Limb (tissue), 2 donors: ENCODE measurements around the gene BACH1.

Source experiments
- DNase-seq, 2 donors: peaks; one replicate each; pipeline ENCODE4 v3.0.0-alpha.2; 2016; ENCODE audit errors: extremely low spot score in 2 of 2

BACH1 gene

DNA sequence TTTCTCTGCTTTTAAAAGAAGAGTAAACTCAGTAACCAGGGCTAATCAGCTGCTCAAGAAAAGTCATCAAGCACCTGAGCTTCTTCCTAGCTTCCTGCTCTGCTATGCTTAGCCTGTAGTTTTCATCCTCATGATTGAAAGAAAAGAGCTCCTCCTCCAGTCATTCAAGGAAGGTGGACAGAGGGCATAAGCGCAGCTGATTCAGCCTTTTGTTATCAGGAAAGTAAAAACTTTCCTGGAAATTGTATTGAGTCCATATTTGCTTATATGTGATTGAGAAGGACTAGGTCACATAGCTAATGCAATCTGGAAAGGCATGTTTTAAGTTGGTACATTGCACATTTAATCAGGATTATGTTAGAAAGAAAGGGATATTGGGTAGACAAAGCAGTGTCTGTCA is 8.5 kb upstream of the BACH1 start:
- no peak for DNase-seq

GRCh38 chr21:29293495-29293894 is 5.2 kb upstream of the BACH1 start:
- no peak for DNase-seq

GRCh38 chr21:29295066-29295650 is 3.6 kb upstream of the BACH1 start:
- DNase-seq: no peak

- DNase-seq: no peak
These were observed 2.3 kb upstream of the BACH1 start for GRCh38 chr21:29296446-29296845.

DNA sequence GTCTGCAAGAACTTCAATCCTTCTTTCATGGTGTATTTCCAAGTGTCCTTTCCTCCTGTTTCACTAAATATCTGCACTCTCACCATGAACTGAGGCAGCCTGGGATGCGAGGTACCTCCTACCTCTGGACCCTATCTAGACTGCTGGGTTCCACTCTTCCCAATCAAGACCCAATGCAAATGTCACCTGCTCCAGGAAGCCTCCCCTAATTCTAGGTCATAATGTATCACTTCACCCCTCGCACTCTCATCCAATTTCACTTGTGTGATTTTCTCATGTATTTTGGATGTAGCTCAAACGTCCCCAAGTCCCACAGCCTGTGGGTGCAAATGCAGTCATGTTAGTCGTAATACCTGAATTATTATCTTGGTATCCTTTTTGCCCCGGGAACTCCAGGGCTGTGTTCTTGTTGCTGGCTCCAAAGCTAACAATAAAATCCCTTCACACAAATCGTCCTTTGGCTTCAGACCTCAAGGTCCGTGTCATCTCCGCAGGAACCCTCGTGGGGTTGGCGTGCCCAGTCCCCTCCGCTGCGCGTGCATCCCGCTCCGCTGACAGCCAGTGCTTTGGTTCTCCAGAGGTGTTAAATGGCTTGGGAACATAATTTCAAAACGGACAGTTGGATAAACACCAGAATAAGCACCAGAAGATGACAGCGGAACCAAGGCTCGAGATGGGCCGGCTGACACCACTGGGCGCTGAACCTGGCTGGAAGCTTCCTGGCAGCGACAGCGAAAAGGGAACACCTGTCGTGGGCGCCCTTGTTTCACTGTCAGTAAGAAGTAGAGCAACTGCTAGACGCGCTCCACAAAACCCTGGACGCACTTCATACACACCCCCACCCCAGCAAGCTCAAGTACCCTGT is 1.0 kb upstream of the BACH1 start:
- DNase-seq: peak in 1 of 2 donors; percentile 31

DNA sequence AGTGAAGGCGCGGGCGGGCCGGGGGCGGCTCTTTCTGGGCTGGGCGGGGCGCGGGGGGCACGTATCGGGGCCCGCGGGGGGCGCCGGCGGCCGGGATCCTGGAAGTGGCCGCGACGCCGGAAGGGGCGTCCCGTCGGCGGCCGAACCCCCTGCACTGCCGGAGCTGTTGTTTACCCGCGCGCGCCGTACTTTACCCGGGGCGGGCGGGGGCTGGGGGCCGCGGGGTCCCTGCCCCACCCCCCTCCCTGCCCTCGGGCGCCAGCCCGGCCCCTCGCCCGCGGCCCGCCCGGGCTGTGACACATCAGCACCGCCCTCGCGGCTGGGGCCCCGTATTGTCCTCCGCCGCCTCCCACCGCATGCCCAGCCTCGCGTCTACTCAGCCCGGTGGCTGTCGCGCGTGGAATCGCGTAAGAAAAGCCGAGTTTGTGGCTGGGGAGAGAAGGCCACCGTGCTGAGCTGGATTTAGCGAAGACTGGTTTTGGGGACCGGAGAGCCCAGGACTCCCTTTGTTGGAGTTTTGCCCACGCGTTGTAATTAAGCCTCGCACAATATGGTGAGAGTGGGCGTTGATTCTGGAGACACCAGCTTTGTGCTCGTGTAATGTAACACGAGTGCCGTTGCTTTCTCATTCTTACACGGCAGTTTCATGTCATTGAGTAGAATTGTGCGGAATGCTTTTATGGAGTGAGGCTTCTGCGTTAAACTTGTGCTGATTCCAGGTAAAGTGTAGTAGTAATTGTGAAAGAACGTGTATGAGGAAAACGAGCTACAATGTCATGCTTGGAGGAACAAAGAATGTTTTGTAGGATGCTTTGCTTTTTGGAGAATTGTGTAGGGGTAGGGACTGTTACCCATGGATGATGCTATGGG is 559 bp downstream of the BACH1 start:
- DNase-seq: peak; percentile 43 to 81

GRCh38 chr21:29299916-29300806 is 1.4 kb downstream of the BACH1 start:
- peak; percentile 15 to 55 for DNase-seq

DNA sequence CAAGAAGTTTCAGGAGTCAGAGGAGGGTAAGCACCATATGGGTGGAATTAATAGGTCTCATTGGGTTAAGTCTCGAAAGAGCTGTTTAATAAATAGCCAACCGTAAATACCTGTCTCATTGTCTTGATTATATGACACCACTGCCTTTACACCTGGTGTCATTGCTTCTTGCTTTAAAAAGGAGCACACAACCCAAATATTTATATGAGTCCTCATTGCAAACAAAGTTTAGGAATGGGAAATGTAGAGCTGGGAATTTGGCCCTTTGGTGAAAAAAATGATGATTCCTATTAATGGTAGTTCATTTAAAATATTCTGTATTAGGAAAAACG is 2.1 kb downstream of the BACH1 start:
- DNase-seq: no peak

GRCh38 chr21:29301691-29302090 is 3.0 kb downstream of the BACH1 start:
- no peak for DNase-seq

- DNase-seq: no peak
These were observed 3.7 kb downstream of the BACH1 start for GRCh38 chr21:29302359-29302875.

- no peak for DNase-seq
These were observed 4.6 kb downstream of the BACH1 start for GRCh38 chr21:29303288-29303687.

DNA sequence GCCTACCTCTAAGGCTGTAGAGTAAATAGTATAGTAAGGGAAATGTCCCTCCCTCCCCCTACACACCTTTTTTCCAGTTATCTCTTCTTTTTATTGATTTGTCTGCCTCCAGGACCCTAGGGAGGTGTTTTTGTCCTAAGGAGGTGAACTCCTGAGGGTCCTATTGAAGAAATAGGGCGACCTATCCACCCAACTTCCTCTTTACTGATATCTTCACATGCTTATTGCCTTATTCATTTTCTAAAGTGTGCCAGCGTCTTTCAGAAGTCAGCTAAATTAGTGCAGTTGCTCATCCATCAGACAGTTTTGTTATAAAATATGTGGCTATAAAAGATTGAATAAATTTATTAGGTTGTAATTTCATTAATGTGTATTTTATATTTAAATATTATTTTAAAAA is 5.9 kb downstream of the BACH1 start:
- DNase-seq: no peak

GRCh38 chr21:29305068-29305467 is 6.3 kb downstream of the BACH1 start:
- no peak for DNase-seq

GRCh38 chr21:29305561-29305960 is 6.8 kb downstream of the BACH1 start:
- DNase-seq: no peak

DNA sequence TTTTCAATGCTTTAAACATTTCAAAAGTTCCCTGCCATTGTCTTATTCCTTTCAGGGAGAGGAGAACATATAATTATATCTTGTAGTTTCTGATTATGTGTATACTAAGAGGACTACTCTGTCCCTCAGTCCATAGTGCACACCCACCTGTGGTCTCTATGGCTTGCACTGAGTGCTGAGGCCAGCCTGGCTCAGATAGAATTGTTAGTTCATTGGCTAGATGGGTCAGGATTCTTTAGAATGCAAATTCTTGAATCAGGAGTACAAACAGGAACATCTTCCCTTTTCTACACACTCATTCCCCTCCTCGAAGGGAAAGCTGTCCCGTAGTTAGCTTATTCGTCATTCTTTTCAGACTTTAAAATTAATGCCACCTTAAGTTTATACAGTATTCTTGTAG is 8.2 kb downstream of the BACH1 start:
- DNase-seq: no peak

DNA sequence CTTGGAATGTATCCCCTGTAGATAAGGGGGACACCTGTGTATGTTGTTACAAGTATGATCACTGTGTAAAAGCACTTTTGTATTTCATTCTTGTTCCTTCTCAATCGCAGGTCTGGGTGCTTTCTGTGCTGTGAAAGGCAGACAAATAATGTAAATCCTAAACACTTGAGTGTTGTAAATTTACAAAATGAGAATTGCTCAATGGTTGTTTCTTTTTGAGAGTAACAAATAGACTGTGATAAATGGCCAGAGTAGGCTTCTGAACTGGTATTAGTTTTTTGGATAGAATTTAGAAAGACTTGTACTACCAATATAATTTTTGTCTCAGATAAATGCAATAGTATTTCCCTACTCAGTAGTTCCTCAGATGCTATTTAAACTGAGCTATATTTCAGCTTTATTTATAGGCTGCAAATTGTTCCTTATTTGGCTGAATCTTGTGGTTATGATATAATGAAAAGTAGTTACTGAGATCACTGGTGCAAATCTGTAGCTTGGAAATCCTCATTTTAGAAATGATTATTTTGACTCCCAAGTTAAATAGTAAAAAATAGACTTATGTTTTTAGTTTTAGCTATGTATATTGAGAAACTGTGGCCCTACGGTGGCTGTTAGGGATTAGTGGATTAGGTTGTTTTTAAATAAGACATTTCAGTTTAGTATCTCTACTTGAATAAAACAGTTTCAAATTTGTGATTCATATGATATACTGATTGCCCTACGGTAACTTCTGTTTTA is 9.2 kb downstream of the BACH1 start:
- no peak for DNase-seq

- no peak for DNase-seq
These were observed 9.7 kb downstream of the BACH1 start for GRCh38 chr21:29308456-29308783.

GRCh38 chr21:29309703-29310102 is 11.0 kb downstream of the BACH1 start:
- no peak for DNase-seq

GRCh38 chr21:29311802-29312201 is 13.1 kb downstream of the BACH1 start:
- DNase-seq: no peak

DNA sequence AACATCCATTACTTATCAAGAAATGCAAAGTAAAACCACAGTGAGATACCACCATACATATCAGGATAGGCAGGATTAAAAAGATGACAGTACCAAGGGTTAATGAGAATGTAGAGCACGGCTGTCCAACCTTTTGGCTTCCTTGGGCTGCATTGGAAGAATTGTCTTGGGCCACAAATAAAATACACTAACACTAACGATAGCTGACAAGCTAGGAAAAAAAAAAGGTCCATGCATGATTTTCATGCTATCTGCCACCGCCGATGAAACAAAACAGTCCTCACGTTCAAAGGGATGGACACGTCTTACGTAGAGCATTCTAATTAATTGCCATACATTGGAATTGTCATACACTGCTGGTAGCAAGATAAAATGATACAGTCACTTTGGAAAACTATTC is 14.3 kb downstream of the BACH1 start:
- DNase-seq: no peak
